ENCODE results near the gene NTN4.

Gene NTN4

GRCh38 chr12:95790033-95790916 lies at the start of gene NTN4:
NTN4 (minus strand) TSS chr12:95790764; CDS start chr12:95790309, 455 bp downstream.
- peak within 1 kb of the TSS; percentile 56 for H3K27ac ChIP-seq (ENCODE audit: low read depth, low read length)
- H3K4me3 ChIP-seq (ENCODE audit: low read depth in 1 of 5, low read length in 5 of 5): peak within 1 kb of the TSS; percentile 38 to 79 (median 75)
- H3K27me3 ChIP-seq (ENCODE audit: control insufficient read depth in 5 of 5, insufficient read depth in 4 of 5, low read length in 5 of 5): peaks cover 0 to 6% (median 3%) of the 10 kb centered on the region in 5 donors
- H3K9me3 ChIP-seq (ENCODE audit: control insufficient read depth in 5 of 5, low read length in 5 of 5): no peaks in the 10 kb centered on the region
- H3K9ac ChIP-seq (ENCODE audit: low read length in 5 of 5): peak within 1 kb of the TSS; percentile 48 to 76 (median 63)
- no peaks in the 10 kb centered on the region for H3K36me3 ChIP-seq (ENCODE audit: control insufficient read depth in 5 of 5, insufficient read depth in 5 of 5, low read length in 5 of 5)
- H3K4me1 ChIP-seq (ENCODE audit: control insufficient read depth in 5 of 5, insufficient read depth in 5 of 5, low read length in 5 of 5): peaks cover 0 to 31% (median 21%) of the 10 kb centered on the region in 5 donors

- peak overlapping the region in 1 of 5 donors; percentile 36 for H3K4me3 ChIP-seq (ENCODE audit: low read depth in 1 of 5, low read length in 5 of 5)
- H3K4me1 ChIP-seq (ENCODE audit: control insufficient read depth in 5 of 5, insufficient read depth in 5 of 5, low read length in 5 of 5): peaks cover 0 to 13% (median 4%) of the 10 kb centered on the region in 5 donors
- no peaks in the 10 kb centered on the region for H3K9me3 ChIP-seq (ENCODE audit: control insufficient read depth in 5 of 5, low read length in 5 of 5)
- H3K36me3 ChIP-seq (ENCODE audit: control insufficient read depth in 5 of 5, insufficient read depth in 5 of 5, low read length in 5 of 5): no peaks in the 10 kb centered on the region
- no peak overlapping the region for H3K27ac ChIP-seq (ENCODE audit: low read depth, low read length)
- peak overlapping the region in 1 of 5 donors; percentile 47 for H3K9ac ChIP-seq (ENCODE audit: low read length in 5 of 5)
- H3K27me3 ChIP-seq (ENCODE audit: control insufficient read depth in 5 of 5, insufficient read depth in 4 of 5, low read length in 5 of 5): peaks cover 0 to 5% (median 0%) of the 10 kb centered on the region in 5 donors
Observed at GRCh38 chr12:95838125-95838524, 47.6 kb upstream of the NTN4 start.

- no peaks in the 10 kb centered on the region for H3K36me3 ChIP-seq (ENCODE audit: control insufficient read depth in 5 of 5, insufficient read depth in 5 of 5, low read length in 5 of 5)
- H3K9ac ChIP-seq (ENCODE audit: low read length in 5 of 5): no peak overlapping the region
- H3K4me3 ChIP-seq (ENCODE audit: low read depth in 1 of 5, low read length in 5 of 5): peak overlapping the region in 2 of 5 donors; percentile 19 to 36
- no peaks in the 10 kb centered on the region for H3K9me3 ChIP-seq (ENCODE audit: control insufficient read depth in 5 of 5, low read length in 5 of 5)
- H3K4me1 ChIP-seq (ENCODE audit: control insufficient read depth in 5 of 5, insufficient read depth in 5 of 5, low read length in 5 of 5): peaks cover 0 to 13% (median 4%) of the 10 kb centered on the region in 5 donors
- no peak overlapping the region for H3K27ac ChIP-seq (ENCODE audit: low read depth, low read length)
- H3K27me3 ChIP-seq (ENCODE audit: control insufficient read depth in 5 of 5, insufficient read depth in 4 of 5, low read length in 5 of 5): peaks cover 0 to 8% (median 0%) of the 10 kb centered on the region in 5 donors
Observed at GRCh38 chr12:95837240-95838038, 46.9 kb upstream of the NTN4 start.

GRCh38 chr12:95836630-95837239 lies 46.2 kb upstream of the NTN4 start:
- Histone ChIP-seq H3K9ac (ENCODE audit: low read length in 5 of 5) (no peak overlapping the region), H3K27ac (ENCODE audit: low read depth, low read length) (no peak overlapping the region), H3K27me3 (ENCODE audit: control insufficient read depth in 5 of 5, insufficient read depth in 4 of 5, low read length in 5 of 5) (peaks cover 0 to 8% (median 0%) of the 10 kb centered on the region in 5 donors), H3K4me3 (ENCODE audit: low read depth in 1 of 5, low read length in 5 of 5) (peak overlapping the region in 1 of 5 donors; percentile 19), H3K9me3 (ENCODE audit: control insufficient read depth in 5 of 5, low read length in 5 of 5) (no peaks in the 10 kb centered on the region), H3K36me3 (ENCODE audit: control insufficient read depth in 5 of 5, insufficient read depth in 5 of 5, low read length in 5 of 5) (no peaks in the 10 kb centered on the region), H3K4me1 (ENCODE audit: control insufficient read depth in 5 of 5, insufficient read depth in 5 of 5, low read length in 5 of 5) (peaks cover 0 to 13% (median 4%) of the 10 kb centered on the region in 5 donors)

- H3K9me3 ChIP-seq (ENCODE audit: control insufficient read depth in 5 of 5, low read length in 5 of 5): no peaks in the 10 kb centered on the region
- H3K27me3 ChIP-seq (ENCODE audit: control insufficient read depth in 5 of 5, insufficient read depth in 4 of 5, low read length in 5 of 5): peaks cover 0 to 8% (median 0%) of the 10 kb centered on the region in 5 donors
- H3K4me1 ChIP-seq (ENCODE audit: control insufficient read depth in 5 of 5, insufficient read depth in 5 of 5, low read length in 5 of 5): peaks cover 0 to 13% (median 4%) of the 10 kb centered on the region in 5 donors
- H3K36me3 ChIP-seq (ENCODE audit: control insufficient read depth in 5 of 5, insufficient read depth in 5 of 5, low read length in 5 of 5): no peaks in the 10 kb centered on the region
- H3K4me3 ChIP-seq (ENCODE audit: low read depth in 1 of 5, low read length in 5 of 5): no peak overlapping the region
- H3K27ac ChIP-seq (ENCODE audit: low read depth, low read length): no peak overlapping the region
- H3K9ac ChIP-seq (ENCODE audit: low read length in 5 of 5): no peak overlapping the region
Observed at GRCh38 chr12:95836185-95836609, 45.6 kb upstream of the NTN4 start.

GRCh38 chr12:95834572-95834971 lies 44.0 kb upstream of the NTN4 start:
- Histone ChIP-seq H3K36me3 (ENCODE audit: control insufficient read depth in 5 of 5, insufficient read depth in 5 of 5, low read length in 5 of 5) (no peaks in the 10 kb centered on the region), H3K9ac (ENCODE audit: low read length in 5 of 5) (no peak overlapping the region), H3K9me3 (ENCODE audit: control insufficient read depth in 5 of 5, low read length in 5 of 5) (no peaks in the 10 kb centered on the region), H3K4me1 (ENCODE audit: control insufficient read depth in 5 of 5, insufficient read depth in 5 of 5, low read length in 5 of 5) (peaks cover 0 to 13% (median 4%) of the 10 kb centered on the region in 5 donors), H3K4me3 (ENCODE audit: low read depth in 1 of 5, low read length in 5 of 5) (no peak overlapping the region), H3K27me3 (ENCODE audit: control insufficient read depth in 5 of 5, insufficient read depth in 4 of 5, low read length in 5 of 5) (peaks cover 0 to 8% (median 0%) of the 10 kb centered on the region in 5 donors), H3K27ac (ENCODE audit: low read depth, low read length) (no peak overlapping the region)

- Histone ChIP-seq H3K4me1 (ENCODE audit: control insufficient read depth in 5 of 5, insufficient read depth in 5 of 5, low read length in 5 of 5) (no peaks in the 10 kb centered on the region), H3K36me3 (ENCODE audit: control insufficient read depth in 5 of 5, insufficient read depth in 5 of 5, low read length in 5 of 5) (no peaks in the 10 kb centered on the region), H3K27ac (ENCODE audit: low read depth, low read length) (no peak overlapping the region), H3K4me3 (ENCODE audit: low read depth in 1 of 5, low read length in 5 of 5) (no peak overlapping the region), H3K9me3 (ENCODE audit: control insufficient read depth in 5 of 5, low read length in 5 of 5) (no peaks in the 10 kb centered on the region), H3K27me3 (ENCODE audit: control insufficient read depth in 5 of 5, insufficient read depth in 4 of 5, low read length in 5 of 5) (peaks cover 0 to 4% (median 0%) of the 10 kb centered on the region in 5 donors), H3K9ac (ENCODE audit: low read length in 5 of 5) (no peak overlapping the region)
Observed at GRCh38 chr12:95830335-95831089, 39.9 kb upstream of the NTN4 start.

- Histone ChIP-seq H3K4me3 (ENCODE audit: low read depth in 1 of 5, low read length in 5 of 5) (no peak overlapping the region), H3K9ac (ENCODE audit: low read length in 5 of 5) (no peak overlapping the region), H3K27ac (ENCODE audit: low read depth, low read length) (no peak overlapping the region), H3K27me3 (ENCODE audit: control insufficient read depth in 5 of 5, insufficient read depth in 4 of 5, low read length in 5 of 5) (peaks cover 0 to 4% (median 0%) of the 10 kb centered on the region in 5 donors), H3K36me3 (ENCODE audit: control insufficient read depth in 5 of 5, insufficient read depth in 5 of 5, low read length in 5 of 5) (no peaks in the 10 kb centered on the region), H3K4me1 (ENCODE audit: control insufficient read depth in 5 of 5, insufficient read depth in 5 of 5, low read length in 5 of 5) (no peaks in the 10 kb centered on the region), H3K9me3 (ENCODE audit: control insufficient read depth in 5 of 5, low read length in 5 of 5) (no peaks in the 10 kb centered on the region)
Observed at GRCh38 chr12:95829395-95829794, 38.8 kb upstream of the NTN4 start.

- H3K4me1 ChIP-seq (ENCODE audit: control insufficient read depth in 5 of 5, insufficient read depth in 5 of 5, low read length in 5 of 5): no peaks in the 10 kb centered on the region
- H3K9ac ChIP-seq (ENCODE audit: low read length in 5 of 5): no peak overlapping the region
- no peak overlapping the region for H3K4me3 ChIP-seq (ENCODE audit: low read depth in 1 of 5, low read length in 5 of 5)
- no peaks in the 10 kb centered on the region for H3K36me3 ChIP-seq (ENCODE audit: control insufficient read depth in 5 of 5, insufficient read depth in 5 of 5, low read length in 5 of 5)
- no peak overlapping the region for H3K27ac ChIP-seq (ENCODE audit: low read depth, low read length)
- H3K27me3 ChIP-seq (ENCODE audit: control insufficient read depth in 5 of 5, insufficient read depth in 4 of 5, low read length in 5 of 5): no peaks in the 10 kb centered on the region
- H3K9me3 ChIP-seq (ENCODE audit: control insufficient read depth in 5 of 5, low read length in 5 of 5): no peaks in the 10 kb centered on the region
Observed at GRCh38 chr12:95820096-95820703, 29.6 kb upstream of the NTN4 start.
